ENCODE data around the gene SLC16A7.
"Not testable (repeated sequence)": the region's sequence is repeated elsewhere in the genome, so short reads cannot be mapped to it uniquely, and the experiment has no call there.

The SLC16A7 gene

DNA sequence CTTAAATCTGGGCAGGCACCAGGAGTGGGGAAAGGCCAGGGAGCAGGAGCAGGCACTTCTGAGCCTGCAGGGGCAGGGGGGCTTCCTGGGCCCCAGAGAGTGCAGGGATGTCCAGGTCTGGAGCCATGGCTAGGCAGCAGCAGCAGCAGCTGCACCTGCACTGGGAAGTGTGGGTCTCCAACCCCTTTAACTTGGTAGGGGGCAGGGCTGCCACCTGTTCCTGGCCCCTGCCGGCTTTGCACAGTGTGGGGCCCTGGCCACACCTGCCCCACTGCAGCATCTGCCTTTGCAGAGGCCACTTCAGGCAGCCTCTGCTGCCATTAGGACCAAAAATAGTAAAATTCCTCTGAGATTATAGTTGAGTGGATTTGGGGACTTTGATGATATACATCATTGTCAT, 138.5 kb downstream of the SLC16A7 start:
- DNase-seq (ENCODE audit: low read depth in 1 of 2, low spot score in 1 of 2) = no peak

DNA sequence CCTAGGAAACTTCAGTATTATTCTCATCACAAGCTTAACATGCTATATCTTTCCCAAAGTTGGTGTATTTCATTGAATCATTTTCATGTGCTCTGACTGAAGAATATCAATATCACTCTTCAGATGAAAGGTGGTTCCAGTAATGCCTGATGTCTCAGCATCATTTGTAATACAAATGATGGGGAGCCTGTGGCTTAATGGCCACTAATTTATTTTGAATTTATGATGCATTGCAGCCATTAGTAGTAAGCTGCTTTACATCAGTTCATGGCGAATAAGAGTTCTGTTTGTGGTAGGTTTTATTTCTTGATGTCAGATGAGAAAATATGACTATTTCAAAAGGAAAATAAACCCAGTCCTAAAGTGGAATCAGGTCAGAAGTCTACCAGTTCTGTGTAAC, 139.4 kb downstream of the SLC16A7 start:
- no peak for DNase-seq (ENCODE audit: low read depth in 1 of 2, low spot score in 1 of 2)

DNA sequence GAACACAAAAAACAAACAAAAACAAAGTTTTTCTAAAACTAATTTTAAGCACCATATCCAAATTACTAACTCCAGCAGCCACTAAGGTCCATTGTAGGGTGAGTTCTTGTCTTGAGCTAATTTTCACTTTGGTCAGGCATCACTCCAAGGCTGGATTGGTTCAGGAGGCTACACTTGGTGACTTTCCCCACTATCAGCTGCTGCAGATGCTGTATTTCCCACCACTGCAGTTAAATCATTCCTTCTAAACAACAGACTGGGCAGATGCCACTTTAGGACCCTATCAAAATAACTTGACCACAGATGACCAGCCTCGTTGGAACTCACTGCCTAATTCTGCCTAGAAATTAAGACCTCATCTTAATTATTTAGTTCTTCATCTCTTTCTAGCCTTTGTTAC, 140.5 kb downstream of the SLC16A7 start:
- no peak for DNase-seq (ENCODE audit: low read depth in 1 of 2, low spot score in 1 of 2)

DNA sequence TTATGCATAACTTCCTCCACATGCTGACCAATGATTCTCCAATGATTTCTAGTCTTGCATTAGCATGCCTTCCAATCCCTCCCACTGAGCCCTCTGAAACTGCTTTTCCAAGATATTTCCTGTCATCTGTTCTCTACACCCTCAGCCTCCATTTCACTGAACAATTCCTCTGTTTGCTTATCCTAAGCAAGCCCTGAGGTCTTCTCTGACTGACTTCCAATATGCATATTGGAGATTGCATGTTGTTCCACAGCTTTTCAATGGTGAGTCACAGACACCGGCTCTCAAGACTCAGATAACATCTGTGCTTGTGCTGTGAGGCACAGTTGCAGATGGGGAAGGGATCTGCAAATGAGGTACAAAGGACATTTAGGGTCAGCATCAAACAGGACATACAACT, 141.0 kb downstream of the SLC16A7 start:
- no peak for DNase-seq (ENCODE audit: low read depth in 1 of 2, low spot score in 1 of 2)

DNA sequence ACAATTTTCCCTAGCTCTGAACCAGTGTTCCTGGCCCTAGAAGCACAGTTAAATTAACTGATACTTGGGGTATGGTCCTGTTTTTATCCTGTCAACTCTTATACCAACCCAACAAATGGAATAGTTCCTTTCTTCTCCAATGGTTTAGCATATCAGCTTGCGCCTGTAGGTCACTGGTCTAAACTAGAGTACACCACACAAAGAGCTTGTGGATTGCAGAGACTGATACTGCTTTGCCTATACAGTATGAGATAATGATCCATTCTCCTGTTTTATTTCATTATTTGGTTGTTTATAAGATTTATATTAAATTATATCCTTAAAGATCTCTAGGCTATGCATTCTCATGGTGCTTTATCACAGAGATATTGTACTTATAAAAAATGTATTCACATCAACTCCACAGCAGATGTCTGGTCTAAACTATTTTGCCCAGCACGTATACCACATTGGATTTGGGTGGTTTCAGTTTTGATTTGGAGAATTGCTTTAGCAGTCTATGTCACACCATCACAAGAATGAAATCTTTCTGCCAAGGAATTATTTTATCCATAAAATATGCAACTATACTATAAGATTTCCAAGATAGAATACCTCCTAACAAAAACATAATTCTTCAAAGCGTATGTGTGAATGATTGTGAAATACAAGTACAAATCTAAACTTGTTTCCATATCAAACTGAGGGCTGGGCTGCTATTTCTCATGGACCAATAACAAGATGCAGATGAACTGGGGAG, 142.1 kb downstream of the SLC16A7 start:
- DNase-seq (ENCODE audit: low read depth in 1 of 2, low spot score in 1 of 2) = no peak

DNA sequence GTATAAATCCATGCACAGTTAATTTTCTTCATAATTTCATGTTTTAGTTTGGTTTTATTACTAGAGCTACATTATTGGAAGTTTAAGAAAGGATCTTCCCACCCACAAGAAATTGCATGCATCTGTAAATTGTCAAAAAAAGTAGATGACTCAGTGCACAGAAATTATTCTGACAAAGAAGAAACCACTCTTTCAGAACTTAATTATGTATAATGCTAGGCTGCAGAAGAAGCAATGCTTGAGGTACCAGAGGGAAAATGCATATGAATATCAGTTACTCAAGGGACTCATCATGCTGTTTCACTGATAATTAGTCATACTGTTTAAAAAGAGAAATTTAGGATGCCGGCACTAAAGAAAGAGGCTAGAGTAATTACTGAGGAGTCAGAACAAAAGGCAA, 147.0 kb downstream of the SLC16A7 start:
- DNase-seq (ENCODE audit: low read depth in 1 of 2, low spot score in 1 of 2) = no peak

DNA sequence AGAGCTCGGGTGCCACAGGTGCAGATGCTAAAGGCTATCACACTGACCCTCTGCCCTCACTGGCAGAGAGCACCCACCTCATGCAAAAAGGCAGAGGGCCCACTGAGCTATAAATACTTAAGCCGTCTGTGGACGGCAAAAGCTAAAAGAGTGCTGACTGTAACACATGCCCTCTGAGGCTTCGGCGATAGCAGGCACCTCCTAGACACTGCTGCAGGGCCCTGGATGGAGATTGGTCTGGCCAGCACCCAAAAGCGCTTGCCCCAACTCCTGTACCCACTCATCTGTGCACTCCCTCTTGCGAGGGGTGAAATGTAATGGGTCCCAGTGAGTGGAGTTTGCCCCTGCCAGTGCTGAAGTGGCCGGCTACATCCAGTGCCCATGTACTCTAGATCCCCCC, 148.7 kb downstream of the SLC16A7 start:
- DNase-seq (ENCODE audit: low read depth in 1 of 2, low spot score in 1 of 2) = no peak

DNA sequence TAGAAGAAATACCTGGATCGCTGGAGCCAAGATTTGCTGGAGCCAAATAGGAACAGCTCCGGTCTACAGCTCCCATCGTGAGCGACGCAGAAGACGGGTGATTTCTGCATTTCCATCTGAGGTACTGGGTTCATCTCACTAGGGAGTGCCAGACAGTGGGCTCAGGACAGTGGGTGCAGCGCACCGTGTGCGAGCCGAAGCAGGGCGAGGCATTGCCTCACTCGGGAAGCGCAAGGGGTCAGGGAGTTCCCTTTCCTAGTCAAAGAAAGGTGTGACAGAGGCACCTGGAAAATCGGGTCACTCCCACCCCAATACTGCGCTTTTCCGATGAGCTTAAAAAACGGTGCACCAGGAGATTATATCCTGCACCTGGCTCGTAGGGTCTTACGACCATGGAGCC, 155.3 kb downstream of the SLC16A7 start:
- DNase-seq (ENCODE audit: low read depth in 1 of 2, low spot score in 1 of 2) = not testable (repeated sequence)

DNA sequence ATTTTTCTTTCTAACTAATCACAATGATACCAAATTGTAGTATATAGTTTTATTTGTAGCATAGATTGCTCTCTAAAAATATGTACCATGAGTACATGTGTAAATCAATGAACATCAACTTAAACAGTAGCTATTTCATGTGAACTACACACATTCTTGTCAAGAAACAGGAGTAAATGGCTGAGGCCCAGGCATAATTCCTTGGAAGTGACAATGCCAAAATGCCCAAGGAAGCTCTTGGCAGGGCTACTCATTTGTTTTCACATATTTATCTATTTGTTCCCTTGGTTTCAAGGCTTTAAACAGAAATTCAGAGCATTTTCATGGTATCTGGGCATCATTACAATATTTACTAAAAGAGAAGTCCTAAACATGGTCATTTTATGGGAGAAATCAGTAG, 165.7 kb downstream of the SLC16A7 start:
- DNase-seq (ENCODE audit: low read depth in 1 of 2, low spot score in 1 of 2) = no peak

DNA sequence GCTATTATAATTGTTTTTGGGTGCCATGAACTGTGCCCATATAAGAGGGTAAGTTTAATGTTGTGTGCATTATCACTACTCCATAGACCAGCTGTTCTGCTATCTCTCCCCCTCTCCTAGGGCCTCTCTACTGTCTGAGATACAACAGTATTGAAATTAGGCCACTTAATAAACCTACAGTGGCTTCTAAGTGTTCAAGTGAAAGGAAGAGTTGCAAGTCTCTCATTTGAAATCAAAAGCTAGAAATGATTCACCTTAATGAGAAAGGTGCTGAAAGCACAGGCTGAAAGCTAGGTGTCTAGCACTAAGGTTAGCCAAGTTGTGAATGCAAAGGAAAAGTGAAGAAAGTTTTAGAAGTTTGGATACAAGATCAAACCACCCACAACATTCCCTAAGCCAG, 168.0 kb downstream of the SLC16A7 start:
- DNase-seq (ENCODE audit: low read depth in 1 of 2, low spot score in 1 of 2) = no peak

DNA sequence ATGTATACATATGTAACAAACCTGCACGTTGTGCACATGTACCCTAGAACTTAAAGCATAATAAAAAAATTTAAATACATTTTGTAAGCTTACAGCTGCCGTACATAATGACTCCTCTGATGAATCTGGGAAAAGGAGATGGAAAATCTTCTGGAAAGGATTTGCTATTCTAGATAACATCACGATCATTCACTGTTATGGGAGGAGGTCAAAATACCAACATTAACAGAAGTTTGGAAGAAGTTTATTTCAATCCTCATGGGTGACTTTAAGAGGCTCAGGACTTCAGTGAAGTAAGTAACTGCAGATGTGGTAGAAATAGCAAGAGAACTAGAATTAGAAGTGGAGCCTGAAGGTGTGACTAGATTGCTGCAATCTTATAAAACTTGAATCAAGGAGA, 172.2 kb downstream of the SLC16A7 start:
- DNase-seq (ENCODE audit: low read depth in 1 of 2, low spot score in 1 of 2) = no peak

DNA sequence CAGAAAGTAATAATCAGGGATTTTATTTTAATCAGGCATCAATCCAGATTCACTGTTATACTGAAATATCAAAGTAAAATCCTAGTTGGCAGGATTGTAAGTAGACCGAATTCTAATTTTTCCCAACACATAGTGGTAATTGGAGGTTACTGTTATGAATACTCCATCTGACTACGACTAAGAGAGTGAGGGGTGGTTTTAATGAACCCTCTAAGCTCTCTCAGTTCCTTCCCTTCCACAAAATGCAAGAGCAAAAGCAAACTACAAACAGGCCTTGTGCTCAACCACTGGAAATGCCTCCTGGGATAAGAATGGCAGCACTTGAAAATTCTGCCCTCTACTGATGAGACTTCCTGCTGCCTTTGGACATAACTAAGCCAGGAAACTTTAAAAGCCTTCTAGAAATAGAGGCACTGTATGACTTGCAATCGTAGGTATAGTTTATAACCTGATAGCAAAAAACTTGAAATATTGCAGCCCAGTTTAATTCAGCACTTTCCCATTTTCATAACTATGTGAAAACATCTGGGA, 184.8 kb downstream of the SLC16A7 start:
- DNase-seq (ENCODE audit: low read depth in 1 of 2, low spot score in 1 of 2) = no peak

DNA sequence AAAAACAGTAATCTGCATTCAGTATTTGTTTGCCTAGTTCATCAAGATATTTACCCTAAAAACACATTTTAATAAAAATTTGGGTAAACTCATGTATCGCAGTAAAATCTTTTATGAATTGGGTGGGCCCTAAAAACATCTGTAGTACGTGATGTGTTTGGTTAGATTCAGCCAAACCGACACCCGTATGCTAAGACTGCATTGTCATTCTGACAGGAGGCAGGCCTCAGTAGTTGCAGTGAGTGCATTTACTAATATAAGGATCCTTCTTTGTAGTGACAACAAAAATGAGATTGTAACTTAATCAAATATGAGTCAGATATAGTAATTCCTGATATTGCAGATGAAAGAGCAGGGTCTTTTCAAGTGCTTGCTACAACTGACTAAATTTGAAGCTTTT, 191.8 kb downstream of the SLC16A7 start:
- DNase-seq (ENCODE audit: low read depth in 1 of 2, low spot score in 1 of 2) = no peak

DNA sequence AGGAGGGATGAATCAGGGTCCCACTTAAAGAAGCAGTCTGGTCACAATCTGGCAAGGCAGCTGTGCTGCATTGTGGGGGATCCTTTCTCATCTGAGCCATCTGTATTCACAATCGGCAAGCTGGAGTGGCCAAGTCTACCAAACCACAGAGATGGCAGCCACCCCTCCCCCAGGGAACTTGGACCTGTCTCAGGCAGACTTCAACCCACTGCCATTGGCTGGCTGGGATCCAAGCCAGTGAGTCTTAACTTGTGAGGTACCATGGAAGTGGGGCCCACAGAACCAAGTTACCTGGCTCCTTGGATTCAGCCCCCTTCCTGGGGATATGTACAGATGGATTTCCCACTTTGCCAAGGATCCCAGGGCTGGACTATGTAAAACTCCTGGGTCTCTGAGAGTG, 196.8 kb downstream of the SLC16A7 start:
- no peak for DNase-seq (ENCODE audit: low read depth in 1 of 2, low spot score in 1 of 2)

DNA sequence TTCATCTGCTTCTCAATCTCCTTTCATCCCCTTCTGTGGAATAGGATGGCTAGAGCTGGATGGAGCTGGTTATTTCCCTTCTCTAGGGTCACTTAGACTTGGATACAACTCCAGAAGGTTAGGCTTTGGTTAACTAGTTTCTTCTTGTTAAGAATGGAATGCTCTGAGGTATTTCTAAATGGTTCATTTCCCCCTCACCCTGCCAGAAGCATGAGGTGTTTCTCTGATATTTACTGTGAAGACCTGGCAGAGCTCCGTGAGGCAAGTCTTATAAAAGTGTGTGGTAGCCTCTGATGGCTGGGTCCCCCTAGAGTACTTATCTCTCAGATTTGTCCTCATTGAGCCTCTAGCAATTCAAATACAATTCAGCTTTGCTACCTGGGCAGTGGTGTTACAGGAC, 207.9 kb downstream of the SLC16A7 start:
- DNase-seq (ENCODE audit: low read depth in 1 of 2, low spot score in 1 of 2) = no peak

DNA sequence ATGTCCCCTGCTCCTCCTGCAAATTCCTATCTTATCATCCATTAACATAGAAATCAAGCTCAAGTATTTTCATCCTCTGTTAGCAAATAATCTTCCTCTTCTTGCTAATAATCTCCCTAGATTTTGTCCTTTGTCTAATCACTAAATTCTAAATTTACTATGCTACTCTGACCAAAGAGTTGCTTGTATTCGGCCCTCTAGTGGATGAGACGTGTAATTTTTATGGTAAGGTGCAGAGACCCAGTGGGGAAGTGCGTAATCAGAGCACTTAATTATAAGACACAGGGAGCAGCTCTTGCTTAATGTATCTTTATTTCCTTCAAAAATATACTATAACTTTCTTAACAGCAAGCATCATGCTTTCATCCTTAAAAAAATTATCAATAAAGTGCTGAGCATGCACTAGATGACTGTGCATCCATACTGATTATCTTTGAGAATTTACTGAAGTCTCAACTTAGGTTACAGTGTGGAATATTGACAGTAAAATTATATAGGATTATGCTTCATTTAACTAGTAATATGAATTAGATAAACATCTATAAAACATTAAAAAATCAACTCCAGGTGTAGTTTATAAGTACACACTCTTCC, 212.6 kb downstream of the SLC16A7 start:
- no peak for DNase-seq (ENCODE audit: low read depth in 1 of 2, low spot score in 1 of 2)

DNA sequence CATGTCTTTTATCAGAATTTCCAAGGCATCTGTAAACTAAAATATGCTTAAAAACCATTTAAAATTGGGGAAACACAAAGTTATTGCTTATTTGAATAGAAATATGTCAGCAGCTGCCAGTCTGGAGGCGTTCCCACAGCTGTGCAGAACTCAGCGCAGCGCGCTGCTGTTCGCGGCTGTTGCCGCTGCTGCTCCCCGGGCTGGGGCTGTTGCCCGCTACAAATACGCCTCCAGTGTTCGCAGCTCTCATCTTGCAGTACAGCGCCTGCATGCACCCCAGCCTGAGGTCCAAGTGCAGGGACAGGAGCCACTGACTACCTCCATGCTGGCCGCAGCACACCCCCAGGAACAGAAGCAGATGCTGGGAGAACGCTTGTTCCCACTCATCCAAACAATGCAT, 216.2 kb downstream of the SLC16A7 start:
- no peak for DNase-seq (ENCODE audit: low read depth in 1 of 2, low spot score in 1 of 2)

DNA sequence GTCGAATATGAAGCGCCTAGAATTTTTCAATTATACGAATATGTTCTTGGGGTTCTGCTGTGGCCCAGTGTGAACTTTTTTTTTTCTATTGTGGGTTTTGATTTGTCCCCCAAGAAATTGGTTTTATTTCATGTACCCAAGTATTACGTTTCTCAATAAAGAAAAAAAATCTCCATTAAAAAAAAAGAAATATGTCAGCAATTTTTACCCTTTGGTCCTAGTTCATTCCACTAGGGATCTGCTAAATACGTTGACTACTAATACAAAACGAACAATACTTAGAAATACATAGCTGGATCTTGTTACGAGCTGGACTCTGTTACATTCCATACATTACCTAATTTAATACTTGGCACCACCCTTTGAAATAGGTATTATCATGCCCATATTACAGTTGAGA, 216.9 kb downstream of the SLC16A7 start:
- DNase-seq (ENCODE audit: low read depth in 1 of 2, low spot score in 1 of 2) = no peak

DNA sequence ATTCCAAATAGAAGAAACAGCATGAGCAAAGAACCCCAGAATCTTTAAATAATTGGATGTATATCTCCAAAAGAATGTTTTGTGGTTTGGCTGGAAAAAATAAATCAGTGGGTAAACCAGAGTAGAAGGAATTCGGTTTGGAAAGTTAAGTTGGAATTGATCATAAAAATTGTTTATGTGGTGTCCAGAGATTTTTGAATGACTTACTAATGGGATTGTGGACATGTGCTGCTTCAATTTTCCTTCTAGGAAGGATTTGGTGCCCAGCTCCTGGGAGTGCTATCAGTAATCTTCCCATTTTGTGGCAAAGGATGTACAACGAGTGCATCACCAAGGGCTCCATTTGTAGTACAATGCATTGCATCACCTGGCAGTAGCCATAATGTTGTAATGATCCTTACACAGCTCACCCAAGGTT, 224.8 kb downstream of the SLC16A7 start:
- DNase-seq (ENCODE audit: low read depth in 1 of 2, low spot score in 1 of 2) = no peak

DNA sequence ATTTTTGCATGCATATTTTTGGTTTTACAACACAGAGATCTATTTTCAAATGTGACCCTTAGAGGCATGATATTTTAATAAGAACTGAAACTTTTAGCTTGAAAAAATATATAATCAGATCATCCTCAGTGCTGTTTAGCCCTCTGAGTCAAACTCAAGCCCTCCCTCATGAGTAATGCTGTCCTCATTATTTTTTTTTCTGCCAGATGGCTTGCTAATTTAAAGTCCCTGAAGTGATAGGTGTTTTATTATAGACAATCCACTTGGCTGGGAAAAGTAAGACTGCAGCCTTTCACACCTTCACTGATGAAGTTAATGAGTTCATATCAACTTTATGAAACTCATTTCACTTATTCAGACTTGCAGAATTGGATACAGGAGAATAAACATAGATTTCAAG, 227.7 kb downstream of the SLC16A7 start:
- no peak for DNase-seq (ENCODE audit: low read depth in 1 of 2, low spot score in 1 of 2)

DNA sequence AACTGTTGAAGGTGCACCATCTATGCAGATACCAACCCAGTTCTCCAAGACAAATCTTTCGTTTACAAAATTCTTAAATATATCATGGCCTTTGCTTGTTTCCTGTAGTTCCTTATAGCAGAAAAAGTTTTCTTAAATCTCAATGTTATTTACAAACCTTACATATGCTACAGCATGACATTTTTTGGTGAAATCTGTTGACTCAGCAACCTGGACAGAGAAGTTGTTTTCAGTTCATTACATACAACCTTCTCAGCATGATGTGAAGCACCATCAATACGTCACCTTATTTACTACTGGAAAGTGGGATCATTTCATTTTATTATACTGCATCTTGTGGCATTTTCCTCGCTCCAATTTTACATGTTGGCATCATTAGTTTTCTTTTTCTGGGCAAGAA, 231.9 kb downstream of the SLC16A7 start:
- DNase-seq (ENCODE audit: low read depth in 1 of 2, low spot score in 1 of 2) = no peak

DNA sequence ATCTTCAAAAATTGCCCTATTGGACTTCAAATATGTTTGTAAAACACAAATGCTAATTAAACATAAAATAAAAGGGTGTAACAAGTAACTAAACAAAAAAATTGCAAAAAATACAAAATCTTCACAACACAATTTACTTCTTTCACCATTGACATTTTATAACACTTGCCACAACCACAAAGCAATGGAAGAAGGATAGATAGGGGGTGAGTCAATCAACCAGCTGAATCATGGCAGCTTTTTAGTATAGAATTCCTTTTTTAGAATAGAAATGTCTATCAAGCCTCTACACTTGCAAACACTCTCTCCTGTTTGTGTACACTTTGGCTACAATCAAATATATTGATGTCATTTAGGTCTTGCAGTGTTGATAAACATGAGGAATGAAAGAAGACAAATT, 232.7 kb downstream of the SLC16A7 start:
- no peak for DNase-seq (ENCODE audit: low read depth in 1 of 2, low spot score in 1 of 2)

DNA sequence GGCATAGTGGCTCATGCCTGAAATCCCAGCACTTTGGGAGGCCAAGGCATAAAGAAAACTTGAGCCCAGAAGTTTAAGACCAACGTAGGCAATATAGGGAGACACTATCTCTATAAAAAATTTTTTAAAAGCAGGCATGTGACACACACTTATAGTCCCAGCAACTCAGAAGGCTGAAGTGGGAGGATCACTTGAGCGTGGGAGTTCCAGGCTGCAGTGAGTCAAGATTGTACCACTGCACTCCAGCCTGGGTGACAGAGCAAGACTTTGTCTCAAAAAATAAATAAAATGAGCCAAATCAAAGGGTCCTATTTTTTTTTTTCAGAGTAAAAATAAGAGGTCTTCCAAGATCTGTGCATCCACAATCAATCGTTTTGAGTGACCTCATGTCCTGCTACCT, 237.6 kb downstream of the SLC16A7 start:
- DNase-seq (ENCODE audit: low read depth in 1 of 2, low spot score in 1 of 2) = no peak
